Ovary (tissue), 9 donors: Measurements from ENCODE around the gene GDPD4. TPM values are rescaled to one million over a fixed set of nuclear protein-coding genes. Genes with fewer than 3 reads are reported as not detected.

ENCODE experiments used
- DNase-seq, 5 donors: peaks; one replicate each; pipeline ENCODE4 v3.0.0-alpha.2; 2019 to 2020
- H3K27ac ChIP-seq, 2 donors: fragments of 200-600 bp; one replicate each; pipeline versions ENCODE4 v1.5.1 to v1.8.0; 2019 to 2022
- H3K27me3 ChIP-seq: fragments of 200-600 bp; one replicate; pipeline ENCODE4 v1.8.0; 2022
- H3K36me3 ChIP-seq: fragments of 200-600 bp; sonication (generic); one replicate; pipeline ENCODE4 v1.5.1; 2019
- H3K4me1 ChIP-seq: one replicate; pipeline ENCODE4 v1.8.1; 2013; ENCODE audit warnings: mild to moderate bottlenecking, moderate library complexity; ENCODE audit not compliant: insufficient read depth
- H3K4me3 ChIP-seq: fragments of 200-600 bp; sonication (generic); one replicate; pipeline ENCODE4 v1.5.1; 2017
- H3K9me3 ChIP-seq, 2 donors: fragments of 200-600 bp in 1 of 2; sonication (generic) in 1 of 2; one replicate each; pipeline versions ENCODE4 v1.5.1 to v1.8.1; 2013 to 2019; ENCODE audit warnings: mild to moderate bottlenecking in 1 of 2, moderate library complexity in 1 of 2
- CTCF ChIP-seq, 3 donors: fragments of 450-650 bp in 2 of 3; fragments of 200-600 bp in 1 of 3; IDR thresholded peaks; one replicate each; pipeline versions ENCODE4 v1.5.1 to v1.8.0; 2016 to 2022; ENCODE audit warnings: antibody characterized with exemption in 3 of 3, mild to moderate bottlenecking in 1 of 3
- EP300 ChIP-seq: sonication (generic); formaldehyde crosslinking; IDR thresholded peaks from one replicate; pipeline ENCODE4 v1.6.1; 2017; ENCODE audit warnings: antibody characterized with exemption
- POLR2A ChIP-seq: fragments of 450-650 bp; IDR thresholded peaks from one replicate; pipeline ENCODE4 v1.6.1; 2017; ENCODE audit warnings: antibody characterized with exemption, mild to moderate bottlenecking, moderate library complexity
- WGBS, 3 donors: extraction: QIAGEN DNeasy Blood & Tissue Kit in 1 of 3; methylation state at CpG; one replicate each; pipeline versions ENCODE4 v1.1.5 to v1.1.7; 2013 to 2017; 5-methylcytosine and 5-hydroxymethylcytosine counted together
- intact Hi-C, 4 donors: fragments of 100-400 bp; cut with DNase I; formaldehyde crosslinking; loops; one replicate each; pipeline versions ENCODE4 v1.11.0 to v1.15.1; 2022 to 2023
- polyA plus RNA-seq, 2 donors: library from polyadenylated mRNA; stranded (reverse); fragments of 200-250 nt in 1 of 2; fragments of 350-450 nt in 1 of 2; fragmentation: Illumina TruSeq in 1 of 2; extraction: RNeasy Lipid Tissue Mini Kit (QIAGEN cat#74804) in 1 of 2; gene quantifications; one replicate each; pipeline ENCODE4 v1.2.3, GENCODE V29; 2013 to 2014
- total RNA-seq, 7 donors: library from RNA; depleted of rRNA in 2 of 7; stranded (reverse); fragments of >200 nt in 2 of 7; fragmentation: NEBNext Ultra II Directional in 3 of 7; extraction: Animal tissue kit (Norgen Biotek cat#: 25700) in 3 of 7; gene quantifications; one replicate each; pipeline versions ENCODE4 v1.1.0 to v1.2.4, GENCODE V29; 2016 to 2023
- donor health status: DM: no; HTN: no; CAD: no; lungs with moderate emphysema.
- donor health status: DM: no; HTN: no; CAD: no.
- donor health status: Bipolar disorder and iron deficiency.
- donor health status: DM: yes; HTN: yes; CAD: no.
- donor health status: DM: no; HTN: no; CAD: no.
- donor health status: DM: yes; HTN: yes; CAD: no.

GDPD4 gene
- total and polyA plus RNA-seq, 9 donors, result 0.32 TPM; not detected in 8

- no peaks in the 10 kb centered on the region for H3K27me3 ChIP-seq
- WGBS, 3 donors, result 67 to 85% (median 67%) methylated on average over 9 of the region's 9 CpGs
- TF ChIP-seq EP300 (no peak), POLR2A (no peak), CTCF (IDR thresholded peaks at IDR 0.05) (no peak)
- no peak overlapping the region for H3K27ac ChIP-seq
- intact Hi-C loops, result no loop called here
- no peak for DNase-seq
- no peaks in the 10 kb centered on the region for H3K36me3 ChIP-seq
- H3K4me3 ChIP-seq, result no peak overlapping the region
- H3K9me3 ChIP-seq, result no peaks in the 10 kb centered on the region
- H3K4me1 ChIP-seq, result no peaks in the 10 kb centered on the region
Observed at GRCh38 chr11:77223797-77224196, 77.7 kb downstream of the GDPD4 start.

GRCh38 chr11:77217156-77217555 lies 84.3 kb downstream of the GDPD4 start:
- WGBS, 3 donors, result 86 to 90% (median 88%) methylated on average over 2 of the region's 2 CpGs
- H3K4me1 ChIP-seq, result no peaks in the 10 kb centered on the region

GRCh38 chr11:77215106-77215505 lies 86.4 kb downstream of the GDPD4 start:
- TF ChIP-seq CTCF (IDR thresholded peaks at IDR 0.05), result no peak
- no peak for TF ChIP-seq EP300
- TF ChIP-seq POLR2A, result no peak
- no peak overlapping the region for H3K27ac ChIP-seq
- H3K4me1 ChIP-seq, result no peaks in the 10 kb centered on the region
- no peaks in the 10 kb centered on the region for H3K9me3 ChIP-seq
- H3K27me3 ChIP-seq, result no peaks in the 10 kb centered on the region
- DNase-seq, result no peak
- H3K4me3 ChIP-seq, result no peak overlapping the region
- WGBS, 3 donors, result 74 to 84% (median 83%) methylated on average over 3 of the region's 3 CpGs
- intact Hi-C loops, result no loop called here
- no peaks in the 10 kb centered on the region for H3K36me3 ChIP-seq

More at GRCh38 chr11:77217156-77217555, 84.3 kb downstream of the GDPD4 start:
- Histone ChIP-seq H3K27me3 (no peaks in the 10 kb centered on the region), H3K27ac (no peak overlapping the region), H3K4me3 (no peak overlapping the region), H3K36me3 (no peaks in the 10 kb centered on the region), H3K9me3 (no peaks in the 10 kb centered on the region)
- no peak for DNase-seq
- intact Hi-C loops, result no loop called here
- TF ChIP-seq EP300 (no peak), CTCF (IDR thresholded peaks at IDR 0.05) (no peak), POLR2A (no peak)

- Histone ChIP-seq H3K27me3 (no peaks in the 10 kb centered on the region), H3K36me3 (no peaks in the 10 kb centered on the region), H3K27ac (no peak overlapping the region), H3K4me1 (no peaks in the 10 kb centered on the region), H3K9me3 (no peaks in the 10 kb centered on the region), H3K4me3 (no peak overlapping the region)
- WGBS, 3 donors, result 89 to 90% (median 90%) methylated on average over 9 of the region's 9 CpGs
- intact Hi-C loops, result no loop called here
- peak in 1 of 5 donors; percentile 15 for DNase-seq
- TF ChIP-seq POLR2A (no peak), EP300 (no peak), CTCF (IDR thresholded peaks at IDR 0.05) (no peak)
Observed at GRCh38 chr11:77214557-77214956, 86.9 kb downstream of the GDPD4 start.
